HepG2 (cell line): ENCODE data around the gene ME3. TPM values are rescaled to one million over a fixed set of nuclear protein-coding genes. Genes with fewer than 3 reads are reported as not detected.

Experiments used
- ATAC-seq: fragments of 200-7000 bp; cut with Tn5 transposase; 3 replicates; pipeline ENCODE4 v1.9.1; 2020; ENCODE audit warnings: mild to moderate bottlenecking, moderate library complexity
- BruUV-seq: library from RNA; stranded (reverse); fragments of 400-500 nt; replicated peaks from 2 replicates; lab custom pipeline; 2021; lab: Mats Ljungman, UMichigan
- CTCF ChIA-PET: fragments of 300-600 bp; formaldehyde crosslinking; extraction: SDS; loops from one replicate; lab custom pipeline; 2021; ENCODE audit warnings: low total read pairs, inconsistent platforms, low intra/inter-chr PET ratio; lab: Yijun Ruan, JAX
- POLR2A ChIA-PET: fragments of 350-600 bp; sonication (Branson Sonifier 250); formaldehyde crosslinking; loops from one replicate; lab custom pipeline; 2020; ENCODE audit warnings: antibody characterized with exemption, inconsistent platforms; lab: Yijun Ruan, JAX
- DNase-seq: peaks from one replicate; pipeline ENCODE4 v3.0.0-alpha.2; 2015; ENCODE audit warnings: low spot score
- FAIRE-seq: peaks from 3 replicates; lab custom pipeline; 2011; peaks lifted over from hg19 to GRCh38; lab: Jason Lieb, UNC
- H2AFZ ChIP-seq: one replicate; pipeline ENCODE4 v1.6.1; 2011; ENCODE audit warnings: low read length, inconsistent platforms
- H3K27ac ChIP-seq: fragments of 300-600 bp; 3 replicates; pipeline ENCODE4 v1.8.0; 2011; ENCODE audit warnings: mixed run types, mild to moderate bottlenecking, mixed read lengths, low read length, inconsistent platforms; ENCODE audit not compliant: insufficient read depth; ENCODE audit errors: extremely low read length
- H3K27me3 ChIP-seq, 2 experiments: fragments of 200-600 bp in 1 of 2; 2 replicates in 1 of 2; 3 replicates in 1 of 2; pipeline versions ENCODE4 v1.6.0 to v1.8.0; 2011; ENCODE audit warnings: low read length in 2 of 2, mild to moderate bottlenecking in 2 of 2, moderate library complexity in 2 of 2, inconsistent platforms in 1 of 2; ENCODE audit not compliant: insufficient read depth in 2 of 2, control insufficient read depth in 1 of 2
- H3K36me3 ChIP-seq, 2 experiments: fragments of 200-600 bp in 1 of 2; replicated peaks in 1 of 2; 2 replicates in 1 of 2; 3 replicates in 1 of 2; pipeline versions ENCODE4 v1.5.1 to v1.8.0; 2011; ENCODE audit warnings: low read length in 2 of 2, inconsistent platforms in 1 of 2; ENCODE audit not compliant: insufficient read depth in 2 of 2, control insufficient read depth in 1 of 2
- H3K4me1 ChIP-seq: 2 replicates; pipeline ENCODE4 v1.5.1; 2012; ENCODE audit warnings: low read length, inconsistent platforms; ENCODE audit not compliant: insufficient read depth
- H3K4me2 ChIP-seq: 2 replicates; pipeline ENCODE4 v1.6.0; 2011; ENCODE audit warnings: low read depth, low read length, inconsistent platforms
- H3K4me3 ChIP-seq, 3 experiments: fragments of 200-600 bp in 1 of 3; sonication (generic), shearing (Covaris generic) in 1 of 3; replicated peaks in 1 of 3; 2 replicates each; pipeline ENCODE4 v1.5.1; 2011 to 2016; ENCODE audit warnings: low read length in 3 of 3, inconsistent platforms in 2 of 3, low read depth in 2 of 3, mild to moderate bottlenecking in 2 of 3, control low read depth in 1 of 3, mixed read lengths in 1 of 3; ENCODE audit not compliant: insufficient read depth in 1 of 3
- H3K79me2 ChIP-seq: one replicate; pipeline ENCODE4 v1.6.1; 2011; ENCODE audit warnings: low read length, inconsistent platforms; ENCODE audit not compliant: insufficient read depth
- H3K9ac ChIP-seq: 2 replicates; pipeline ENCODE4 v1.6.0; 2011; ENCODE audit warnings: mild to moderate bottlenecking, low read depth, low read length, inconsistent platforms; ENCODE audit not compliant: insufficient read depth
- H3K9me3 ChIP-seq: 2 replicates; pipeline ENCODE4 v1.5.1; 2012; ENCODE audit warnings: mild to moderate bottlenecking, low read length
- H4K20me1 ChIP-seq: 2 replicates; pipeline ENCODE4 v1.6.0; 2011; ENCODE audit warnings: inconsistent platforms, mild to moderate bottlenecking, low read length, moderate library complexity; ENCODE audit not compliant: insufficient read depth
- CENPX ChIP-seq: sonication (generic); formaldehyde crosslinking; IDR thresholded peaks from 2 replicates; pipeline ENCODE4 v1.9.0; 2021; ENCODE audit warnings: mild to moderate bottlenecking, missing genetic modification reagents, moderate library complexity
- EEA1 ChIP-seq: sonication (generic); formaldehyde crosslinking; IDR thresholded peaks from 2 replicates; pipeline ENCODE4 v1.5.1; 2020; ENCODE audit warnings: mild to moderate bottlenecking, missing genetic modification reagents, borderline replicate concordance
- FLYWCH1 ChIP-seq: sonication (generic); formaldehyde crosslinking; IDR thresholded peaks from 2 replicates; pipeline ENCODE4 v1.8.1; 2023; ENCODE audit warnings: mild to moderate bottlenecking, missing genetic modification reagents
- HOXA5 ChIP-seq: sonication (generic); formaldehyde crosslinking; IDR thresholded peaks from 2 replicates; pipeline ENCODE4 v1.4.0; 2020; ENCODE audit warnings: missing genetic modification reagents
- MYC ChIP-seq: sonication (generic); formaldehyde crosslinking; IDR thresholded peaks from 2 replicates; pipeline ENCODE4 v1.9.0; 2021; ENCODE audit warnings: missing genetic modification reagents, borderline replicate concordance
- MYNN ChIP-seq: sonication (generic); formaldehyde crosslinking; IDR thresholded peaks from 2 replicates; pipeline ENCODE4 v1.4.0; 2020; ENCODE audit warnings: mild to moderate bottlenecking, low read depth, missing genetic modification reagents
- PRMT3 ChIP-seq: sonication (generic); formaldehyde crosslinking; IDR thresholded peaks from 2 replicates; pipeline ENCODE4 v1.8.1; 2022; ENCODE audit warnings: low read depth, mild to moderate bottlenecking, moderate library complexity, missing genetic modification reagents, borderline replicate concordance
- RFXANK ChIP-seq: IDR thresholded peaks from 2 replicates; pipeline ENCODE4 v1.6.1; 2016
- SRSF9 ChIP-seq: fragments of 200-400 bp; formaldehyde crosslinking; IDR thresholded peaks from 2 replicates; pipeline ENCODE4 v1.6.1; 2018; ENCODE audit warnings: borderline replicate concordance, mild to moderate bottlenecking, low read depth, low read length; ENCODE audit not compliant: insufficient read depth, poor library complexity, severe bottlenecking
- XBP1 ChIP-seq: sonication (generic); formaldehyde crosslinking; IDR thresholded peaks from 2 replicates; pipeline ENCODE4 v1.5.0; 2020; ENCODE audit warnings: missing genetic modification reagents
- ZBTB3 ChIP-seq: sonication (generic); formaldehyde crosslinking; IDR thresholded peaks from 2 replicates; pipeline ENCODE4 v1.4.0; 2020; ENCODE audit warnings: low read depth, mild to moderate bottlenecking, moderate library complexity, missing genetic modification reagents, borderline replicate concordance
- ZBTB4 ChIP-seq: sonication (generic); formaldehyde crosslinking; IDR thresholded peaks from 2 replicates; pipeline ENCODE4 v1.4.0; 2020; ENCODE audit warnings: missing genetic modification reagents, mild to moderate bottlenecking, borderline replicate concordance
- ZNF354B ChIP-seq: sonication (generic); formaldehyde crosslinking; IDR thresholded peaks from 2 replicates; pipeline ENCODE4 v1.8.0; 2022; ENCODE audit warnings: mild to moderate bottlenecking, missing genetic modification reagents
- ZNF674 ChIP-seq: sonication (generic); formaldehyde crosslinking; IDR thresholded peaks from 2 replicates; pipeline ENCODE4 v1.5.0; 2020; ENCODE audit warnings: low read depth, mild to moderate bottlenecking, missing genetic modification reagents
- ZSCAN30 ChIP-seq: sonication (generic); formaldehyde crosslinking; IDR thresholded peaks from 2 replicates; pipeline ENCODE4 v1.5.0; 2020; ENCODE audit warnings: mild to moderate bottlenecking, missing genetic modification reagents
- WGBS: methylation state at CpG from one replicate; pipeline ENCODE4 v1.1.6; 2017; ENCODE audit warnings: low lambda C conversion rate; 5-methylcytosine and 5-hydroxymethylcytosine counted together
- in situ Hi-C: cut with HindIII; loops from 2 replicates; pipeline ENCODE4 v1.10.0; 2017; ENCODE audit warnings: low pct_unique_long_range_greater_than_20kb; ENCODE audit not compliant: extremely low pct_ligation_motif_present
- intact Hi-C: fragments of 100-400 bp; cut with micrococcal nuclease; formaldehyde crosslinking; loops from one replicate; pipeline ENCODE4 v1.10.0; 2022; ENCODE audit not compliant: unreplicated experiment
- polyA plus RNA-seq, 8 experiments: library from polyadenylated mRNA; depleted of rRNA in 3 of 8; stranded (reverse) in 7 of 8; unstranded in 1 of 8; fragments of >200 nt; fragmentation: Illumina TruSeq in 4 of 8; extraction: Trizol in 4 of 8; gene quantifications; 2 replicates each; pipeline versions ENCODE4 v1.2.1 to v1.2.3, GENCODE V29; 2011 to 2016; ENCODE audit warnings: low read depth in 4 of 8, missing spikeins in 1 of 8, mixed read lengths in 1 of 8; ENCODE audit not compliant: insufficient read depth in 1 of 8
- total RNA-seq, 5 experiments: library from RNA; depleted of rRNA; stranded (reverse); fragments of >200 nt; fragmentation: Illumina TruSeq; extraction: Trizol; gene quantifications; 2 replicates each; pipeline ENCODE4 v1.2.3, GENCODE V29; 2016; ENCODE audit warnings: low read depth in 1 of 5

Gene ME3
- total and polyA plus RNA-seq, 2 of the 13 experiments (the other 11 are each of a cell fraction or from before 2014, with no cell fraction given): not detected

DNA sequence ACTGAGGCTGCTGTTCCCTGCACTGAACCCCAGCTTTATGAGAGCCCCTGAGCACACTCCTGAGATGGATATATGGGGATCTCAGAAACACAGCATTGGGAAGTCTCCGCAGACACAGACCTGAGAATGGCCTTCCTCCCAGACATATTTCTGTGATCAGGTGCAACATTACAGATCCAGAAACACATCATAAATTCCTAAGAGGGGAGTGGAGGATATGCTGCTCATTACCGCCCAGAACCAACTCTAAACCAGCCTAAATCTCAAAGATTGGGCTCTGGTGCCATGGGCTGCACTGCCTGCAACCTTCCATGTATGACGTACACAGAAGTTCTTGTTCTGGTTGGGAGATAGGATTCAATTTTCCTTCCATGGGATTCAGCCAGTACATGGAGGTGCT lies 102.0 kb downstream of the ME3 start:
- Histone ChIP-seq H3K4me2 (no peak overlapping the region), H2AFZ (no peak overlapping the region), H3K79me2 (no peaks in the 10 kb centered on the region), H3K27ac (no peak overlapping the region), H3K9ac (no peak overlapping the region), H3K4me3 (no peak overlapping the region), H3K4me1 (no peaks in the 10 kb centered on the region), H4K20me1 (no peaks in the 10 kb centered on the region), H3K36me3 (no peaks in the 10 kb centered on the region), H3K9me3 (no peaks in the 10 kb centered on the region), H3K27me3 (0 out of 5 replicates have a peak, but pooled peaks cover 0 to 8% of the 10 kb centered on the region in 2 experiments)
- DNase-seq: no peak
- ChIA-PET CTCF (interaction anchor here (2.4 kb wide), 1 partner anchor 115 kb away, joined by 48 read pairs; no protein-coding TSS in a partner anchor), POLR2A (no interaction called here)
- no peak for FAIRE-seq
- ATAC-seq: no peak
- in situ Hi-C loops: loop anchor here (5.0 kb wide), 1 partner anchor 113 kb away; no protein-coding TSS in a partner anchor
- no TSS peak for BruUV-seq
- intact Hi-C loops: no loop called here
- WGBS: 67% methylated on average over 3 of the region's 3 CpGs
- TF ChIP-seq ZBTB4 (CRISPR knock-in tag) (no peak), EEA1 (no peak), HOXA5 (CRISPR knock-in tag) (no peak), MYNN (CRISPR knock-in tag) (no peak), MYC (CRISPR knock-in tag) (no peak), XBP1 (CRISPR knock-in tag) (no peak), FLYWCH1 (CRISPR knock-in tag) (no peak), RFXANK (CRISPR knock-in tag) (no peak), ZBTB3 (no peak), PRMT3 (CRISPR knock-in tag) (no peak), ZNF674 (CRISPR knock-in tag) (no peak), ZSCAN30 (CRISPR knock-in tag) (no peak), CENPX (CRISPR knock-in tag) (no peak), SRSF9 (no peak), ZNF354B (CRISPR knock-in tag) (no peak)
